Measurements from ENCODE around the gene EME2. TPM values are rescaled to one million over a fixed set of nuclear protein-coding genes. Genes with fewer than 3 reads are reported as not detected.

The EME2 gene
- total and polyA plus RNA-seq, 7 donors = 2.6 to 11.3 (median 5.2) TPM

DNA sequence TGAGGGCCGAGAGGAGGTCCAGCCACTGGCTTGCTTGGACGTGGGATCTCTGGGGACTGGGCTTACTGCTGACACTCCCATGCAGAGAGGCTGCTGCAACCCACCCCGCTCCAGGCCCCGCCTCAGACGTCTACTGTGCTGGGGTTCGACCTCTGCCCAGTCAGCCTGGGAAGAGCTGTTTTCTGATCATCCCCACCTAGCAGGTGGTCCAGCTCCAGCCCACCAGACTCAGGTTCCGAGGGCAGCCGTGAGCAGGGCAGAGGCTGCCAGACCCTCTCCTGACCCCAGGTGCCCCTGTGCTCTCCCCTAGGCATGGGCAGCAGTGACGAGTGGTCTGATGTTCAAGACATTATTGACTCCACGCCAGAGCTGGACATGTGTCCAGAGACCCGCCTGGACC, 24.7 kb upstream of the EME2 start:
- H3K4me3 ChIP-seq = no peak overlapping the region
- H3K27me3 ChIP-seq (ENCODE audit: insufficient read depth in 3 of 3, low read length in 2 of 3) = no peaks in the 10 kb centered on the region
- intact Hi-C loops (cut with DNase I) = no loop called here
- peaks cover 0 to 99% of the 10 kb centered on the region in 2 donors for H3K36me3 ChIP-seq (ENCODE audit: insufficient read depth in 1 of 2, low read depth in 1 of 2)
- DNase-seq = no peak
- ATAC-seq = no peak
- H3K9me3 ChIP-seq = no peaks in the 10 kb centered on the region
- TF ChIP-seq, protein P1, sequence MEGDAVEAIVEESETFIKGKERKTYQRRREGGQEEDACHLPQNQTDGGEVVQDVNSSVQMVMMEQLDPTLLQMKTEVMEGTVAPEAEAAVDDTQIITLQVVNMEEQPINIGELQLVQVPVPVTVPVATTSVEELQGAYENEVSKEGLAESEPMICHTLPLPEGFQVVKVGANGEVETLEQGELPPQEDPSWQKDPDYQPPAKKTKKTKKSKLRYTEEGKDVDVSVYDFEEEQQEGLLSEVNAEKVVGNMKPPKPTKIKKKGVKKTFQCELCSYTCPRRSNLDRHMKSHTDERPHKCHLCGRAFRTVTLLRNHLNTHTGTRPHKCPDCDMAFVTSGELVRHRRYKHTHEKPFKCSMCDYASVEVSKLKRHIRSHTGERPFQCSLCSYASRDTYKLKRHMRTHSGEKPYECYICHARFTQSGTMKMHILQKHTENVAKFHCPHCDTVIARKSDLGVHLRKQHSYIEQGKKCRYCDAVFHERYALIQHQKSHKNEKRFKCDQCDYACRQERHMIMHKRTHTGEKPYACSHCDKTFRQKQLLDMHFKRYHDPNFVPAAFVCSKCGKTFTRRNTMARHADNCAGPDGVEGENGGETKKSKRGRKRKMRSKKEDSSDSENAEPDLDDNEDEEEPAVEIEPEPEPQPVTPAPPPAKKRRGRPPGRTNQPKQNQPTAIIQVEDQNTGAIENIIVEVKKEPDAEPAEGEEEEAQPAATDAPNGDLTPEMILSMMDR (IDR thresholded peaks at IDR 0.05) = no peak
- H3K27ac ChIP-seq = no peak overlapping the region
- no peaks in the 10 kb centered on the region for H3K4me1 ChIP-seq
- 80 to 85% (median 81%) methylated on average over 11 of the region's 11 CpGs for WGBS, 3 donors

DNA sequence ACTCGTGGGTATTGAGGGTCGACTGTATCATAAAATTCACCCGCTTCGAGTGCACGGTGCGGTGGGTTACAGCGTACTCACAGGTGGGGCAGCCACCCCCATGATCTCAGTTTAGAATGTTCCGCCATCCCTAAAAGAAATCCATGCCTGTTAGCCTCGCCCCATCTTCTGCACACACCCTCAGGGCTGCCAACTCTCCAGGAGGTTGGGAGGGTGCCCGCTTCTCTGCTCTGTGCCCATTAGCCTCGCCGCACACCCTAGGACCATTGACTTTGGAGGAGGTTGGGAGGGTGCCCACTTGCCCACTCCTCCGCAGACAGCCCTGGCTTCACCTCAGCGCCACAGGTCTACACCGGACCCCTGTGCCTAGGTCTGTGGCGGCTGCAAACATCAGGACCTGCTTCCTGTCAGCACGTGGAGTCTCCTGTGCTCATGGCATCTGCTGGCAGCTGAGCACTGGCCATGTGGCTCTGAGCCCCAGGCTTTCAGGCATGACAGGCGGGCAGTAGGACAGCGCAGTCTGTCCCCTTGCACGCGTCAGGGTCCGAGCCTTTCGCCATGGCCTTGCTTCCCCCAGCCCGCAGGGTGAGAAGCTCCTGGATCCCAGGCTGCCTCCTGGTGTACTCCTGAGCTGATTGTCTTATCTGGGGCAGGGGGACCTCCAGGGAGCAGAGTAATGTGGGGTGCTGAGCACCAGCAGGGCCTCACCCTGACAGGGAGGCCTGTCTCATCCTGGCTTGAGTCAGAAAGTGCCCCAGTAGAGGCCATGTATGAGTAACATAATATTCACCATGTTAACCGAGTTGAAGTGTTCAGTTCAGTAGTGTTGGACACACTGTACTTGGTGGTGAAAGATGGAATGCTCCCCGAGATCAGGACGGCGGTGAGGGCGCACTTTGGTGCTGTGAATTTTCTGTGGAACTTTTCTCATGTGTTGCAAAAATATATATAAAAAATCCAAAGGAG, 23.2 kb upstream of the EME2 start:
- no peaks in the 10 kb centered on the region for H3K9me3 ChIP-seq
- ATAC-seq (no peak), DNase-seq (no peak)
- H3K27ac ChIP-seq = no peak overlapping the region
- TF ChIP-seq, protein P1 (IDR thresholded peaks at IDR 0.05) = no peak
- 94 to 95% (median 95%) methylated on average over 29 of the region's 29 CpGs for WGBS, 3 donors
- intact Hi-C loops (cut with DNase I) = no loop called here
- no peak overlapping the region for H3K4me3 ChIP-seq
- H3K36me3 ChIP-seq (ENCODE audit: insufficient read depth in 1 of 2, low read depth in 1 of 2) = peaks cover 0 to 98% of the 10 kb centered on the region in 2 donors
- no peaks in the 10 kb centered on the region for H3K27me3 ChIP-seq (ENCODE audit: insufficient read depth in 3 of 3, low read length in 2 of 3)
- H3K4me1 ChIP-seq = no peaks in the 10 kb centered on the region

DNA sequence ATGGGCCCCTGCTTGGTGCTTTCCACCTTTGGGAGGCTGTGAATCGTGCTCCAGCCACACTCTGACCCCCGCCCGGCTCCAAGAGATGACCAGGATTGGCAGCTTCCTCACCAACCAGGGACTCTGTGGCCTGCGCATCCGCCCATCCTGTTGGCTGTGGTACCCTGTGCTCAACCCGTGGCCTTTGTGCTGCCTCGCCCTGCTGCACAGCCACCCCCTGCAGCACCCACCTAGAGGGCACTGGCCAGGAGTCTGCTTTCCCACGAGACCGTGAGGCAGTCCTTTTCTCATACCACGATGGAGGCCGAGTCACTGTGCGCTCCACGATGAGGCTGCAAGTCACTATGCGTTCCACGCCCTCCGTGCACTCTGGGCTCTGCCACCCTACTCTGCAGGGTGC, 20.7 kb upstream of the EME2 start:
- TF ChIP-seq, protein P1 (IDR thresholded peaks at IDR 0.05) = no peak
- Histone ChIP-seq H3K36me3 (ENCODE audit: insufficient read depth in 1 of 2, low read depth in 1 of 2) (peaks cover 0 to 85% of the 10 kb centered on the region in 2 donors), H3K4me3 (no peak overlapping the region), H3K4me1 (no peaks in the 10 kb centered on the region), H3K27ac (no peak overlapping the region), H3K9me3 (no peaks in the 10 kb centered on the region), H3K27me3 (ENCODE audit: insufficient read depth in 3 of 3, low read length in 2 of 3) (no peaks in the 10 kb centered on the region)
- DNase-seq (no peak), ATAC-seq (no peak)
- intact Hi-C loops (cut with DNase I) = no loop called here
- WGBS, 3 donors = 93 to 96% (median 94%) methylated on average over 16 of the region's 16 CpGs

DNA sequence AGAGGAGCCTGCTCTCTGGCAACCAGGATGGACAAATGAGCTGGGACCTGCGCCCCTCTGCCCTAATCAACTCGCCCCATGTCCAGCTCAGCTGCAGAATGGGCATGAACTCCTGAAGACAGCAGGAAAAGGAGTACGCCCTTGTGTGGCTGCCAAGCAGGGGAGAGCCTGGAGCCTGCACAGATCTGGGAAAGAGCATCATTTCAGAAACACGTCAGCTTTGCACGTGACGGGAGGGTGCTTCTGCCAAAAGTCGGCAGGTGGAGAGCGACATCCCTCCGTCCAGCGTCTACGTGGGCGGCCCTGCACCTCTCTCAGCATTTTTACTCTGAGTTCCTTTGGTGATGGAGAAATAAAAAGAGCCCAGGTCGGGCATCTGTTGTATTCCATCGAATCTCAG, 19.8 kb upstream of the EME2 start:
- Histone ChIP-seq H3K27me3 (ENCODE audit: insufficient read depth in 3 of 3, low read length in 2 of 3) (no peaks in the 10 kb centered on the region), H3K4me1 (no peaks in the 10 kb centered on the region), H3K27ac (no peak overlapping the region), H3K4me3 (no peak overlapping the region), H3K36me3 (ENCODE audit: insufficient read depth in 1 of 2, low read depth in 1 of 2) (peaks cover 0 to 82% of the 10 kb centered on the region in 2 donors), H3K9me3 (no peaks in the 10 kb centered on the region)
- TF ChIP-seq, protein P1 (IDR thresholded peaks at IDR 0.05) = no peak
- ATAC-seq (no peak), DNase-seq (no peak)
- WGBS, 3 donors = 91 to 97% (median 92%) methylated on average over 14 of the region's 14 CpGs
- intact Hi-C loops (cut with DNase I) = no loop called here

Measured in psoas muscle (tissue), 8 donors.